GM19324 (cell line): Measurements from ENCODE around the gene SLIT1.

Experiments used
- ATAC-seq: cut with Tn5 transposase; IDR thresholded peaks from one replicate; pipeline ENCODE4 v1.9.1; 2021; ENCODE audit warnings: mild to moderate bottlenecking, moderate library complexity; ENCODE audit not compliant: unreplicated experiment, low FRiP score

Gene SLIT1

DNA sequence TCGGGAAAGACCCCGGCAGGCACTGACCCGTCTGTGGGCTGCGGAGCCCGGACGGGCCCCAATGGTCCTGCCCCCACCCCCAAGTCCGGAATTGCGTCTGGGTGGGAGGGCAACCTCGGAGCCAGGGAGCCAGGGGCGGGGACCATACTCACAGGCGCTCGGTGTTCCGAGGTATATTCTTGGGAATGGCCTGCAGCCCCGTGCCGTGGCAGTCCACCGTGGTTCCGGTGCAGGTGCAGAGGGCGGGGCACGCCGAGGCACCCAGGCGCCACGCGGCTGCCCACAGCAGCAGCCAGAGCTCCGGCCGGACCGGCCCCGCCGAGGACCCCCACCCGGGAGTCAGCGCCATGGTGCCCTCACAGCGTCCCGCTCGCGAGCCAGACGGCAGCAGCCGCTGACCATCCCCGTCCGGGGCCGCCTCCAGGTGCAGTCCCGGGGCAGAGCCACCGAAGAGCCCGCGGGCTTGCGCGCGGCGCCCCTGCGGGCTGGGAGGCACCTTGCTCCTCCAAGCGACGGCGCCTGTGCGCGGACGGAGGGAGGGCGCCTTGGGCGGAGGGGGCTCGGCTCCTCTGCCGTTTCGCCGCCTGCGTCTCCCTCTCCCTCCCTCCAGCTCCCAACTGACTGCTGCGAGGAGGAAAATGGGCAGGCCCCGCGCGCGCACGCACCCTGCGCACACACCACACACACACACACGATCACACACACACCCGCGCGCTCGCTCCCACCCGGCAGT is at the start of gene SLIT1:
SLIT1 (minus strand) TSS at position 634 of the 733 bp plus-strand sequence; CDS start at position 349, 285 bp downstream.
- no peak for ATAC-seq

DNA sequence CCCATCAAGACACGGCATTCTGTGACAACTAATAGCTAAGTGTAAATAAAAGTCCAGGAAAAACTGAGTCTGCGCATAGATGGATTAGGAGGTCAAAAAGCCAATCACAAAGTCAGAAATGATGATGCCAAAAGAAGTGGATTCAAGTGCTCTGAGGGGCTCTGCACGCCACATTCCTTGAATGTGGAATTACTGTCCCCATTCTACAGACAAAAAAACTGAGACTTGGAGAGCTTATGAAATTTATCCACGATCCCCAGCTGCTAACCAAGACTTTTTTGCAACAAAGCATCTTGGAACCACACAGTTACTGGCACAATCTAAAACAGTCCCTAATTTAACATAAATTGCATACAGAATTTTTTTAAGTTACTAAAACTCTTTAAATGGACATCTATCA is 49.6 kb upstream of the SLIT1 start:
- no peak for ATAC-seq

- ATAC-seq, result no peak
Observed at GRCh38 chr10:97234400-97234799, 48.6 kb upstream of the SLIT1 start.

DNA sequence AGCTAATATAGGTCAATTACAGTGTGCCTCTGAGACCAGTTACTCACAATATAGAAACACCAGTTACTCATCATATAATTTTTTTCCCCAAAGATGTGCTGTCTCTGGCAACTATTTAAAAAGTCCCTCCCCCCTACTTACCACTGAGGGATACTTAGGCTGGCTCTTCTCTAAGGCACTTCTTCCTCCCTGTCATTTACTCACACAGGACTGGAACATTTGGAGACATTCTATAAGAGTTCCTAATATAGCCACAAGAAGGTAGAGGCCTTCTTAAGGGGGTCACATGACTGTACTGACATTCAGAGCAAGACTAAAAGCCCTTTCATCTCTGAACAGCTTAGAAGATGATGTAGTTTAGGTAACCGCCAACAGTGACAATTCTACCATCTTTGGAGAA is 44.4 kb upstream of the SLIT1 start:
- ATAC-seq, result no peak

GRCh38 chr10:97229322-97230015 is 43.7 kb upstream of the SLIT1 start:
- ATAC-seq, result no peak

- ATAC-seq, result no peak
Observed at GRCh38 chr10:97228775-97229157, 43.0 kb upstream of the SLIT1 start.

- ATAC-seq, result no peak
Observed at GRCh38 chr10:97228130-97228774, 42.5 kb upstream of the SLIT1 start.

DNA sequence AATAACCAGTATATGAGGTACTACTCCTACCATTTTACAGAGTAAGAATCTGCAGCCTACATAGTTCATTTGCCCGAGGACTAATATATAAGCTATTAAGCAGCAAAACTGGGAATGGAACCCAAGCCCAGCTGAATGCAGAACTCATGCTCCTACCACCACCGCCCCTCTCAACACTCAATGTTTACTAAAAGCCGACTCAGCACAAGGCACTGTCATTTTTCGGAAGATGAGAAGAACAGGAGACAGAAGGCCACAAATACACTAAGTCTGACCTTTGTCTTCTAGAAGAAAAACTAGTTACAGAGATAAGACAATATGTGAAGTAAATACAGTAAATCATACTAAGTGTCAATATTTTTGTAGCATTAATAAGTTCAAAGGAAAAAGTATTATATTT is 40.6 kb upstream of the SLIT1 start:
- no peak for ATAC-seq

DNA sequence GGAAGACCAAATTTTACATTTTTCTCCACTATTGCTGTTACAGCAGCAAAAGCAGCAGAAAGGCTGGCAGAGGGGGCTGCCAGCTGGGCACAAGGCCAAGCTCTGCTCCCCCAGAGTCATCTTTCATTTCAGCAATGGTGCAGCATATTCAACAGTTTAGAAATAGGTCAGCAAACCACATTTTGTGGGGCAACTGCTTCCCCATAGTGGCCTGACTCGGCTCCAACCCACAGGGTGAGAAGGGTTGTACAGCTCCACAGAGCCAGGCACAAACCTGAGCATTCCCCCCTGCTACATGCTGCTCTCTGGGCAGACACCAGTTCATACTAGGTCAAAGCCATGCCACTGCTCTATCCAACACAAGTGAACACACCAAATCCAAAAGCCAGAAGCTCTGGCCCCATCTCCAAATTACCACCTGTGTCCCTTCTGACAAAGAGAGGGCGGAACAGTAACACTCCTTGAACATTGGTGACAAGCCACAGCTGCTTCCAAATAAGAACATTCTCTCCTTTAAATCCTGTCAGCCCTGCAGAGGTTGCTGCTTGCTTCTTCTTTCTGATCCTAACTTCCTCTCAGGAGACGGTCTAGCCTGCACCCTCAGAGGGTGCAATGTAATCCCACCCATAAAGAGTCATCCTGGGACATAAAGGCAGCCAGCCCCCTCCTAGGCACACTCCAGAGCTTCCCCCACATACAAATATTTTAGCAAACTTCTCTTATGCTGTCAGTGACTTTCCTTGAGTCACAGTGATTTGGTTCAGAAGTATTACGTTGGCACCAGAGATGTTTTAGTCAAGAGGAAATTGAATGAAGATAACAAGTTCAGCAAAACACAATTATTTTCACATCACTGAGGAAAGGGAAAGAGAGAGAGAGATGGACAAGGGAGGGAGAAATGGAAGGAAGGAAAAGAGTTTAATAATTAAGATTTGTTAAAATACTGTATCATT is 39.0 kb upstream of the SLIT1 start:
- ATAC-seq, result no peak

GRCh38 chr10:97222326-97222961 is 36.7 kb upstream of the SLIT1 start:
- ATAC-seq, result no peak

DNA sequence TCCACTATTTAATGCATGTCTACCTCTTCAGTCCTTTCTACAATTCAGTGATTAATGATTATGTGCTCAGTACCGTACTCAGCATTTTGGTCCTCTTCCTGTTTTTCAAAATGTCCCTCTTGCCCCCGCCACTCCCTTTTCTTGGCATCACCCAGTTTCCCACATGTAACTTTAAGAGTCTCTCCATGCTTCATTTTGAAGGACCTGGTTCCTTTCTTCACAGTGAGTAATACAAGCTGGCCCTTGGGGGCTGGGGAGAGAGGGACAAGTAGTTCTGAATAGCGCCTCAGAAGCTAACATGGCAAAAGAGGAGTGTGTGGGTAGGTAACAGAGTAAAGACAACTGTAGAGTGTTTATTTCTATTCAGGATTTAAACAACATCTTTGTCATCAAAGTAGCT is 34.6 kb upstream of the SLIT1 start:
- no peak for ATAC-seq

GRCh38 chr10:97217299-97217698 is 31.5 kb upstream of the SLIT1 start:
- no peak for ATAC-seq

GRCh38 chr10:97215619-97216260 is 30.0 kb upstream of the SLIT1 start:
- ATAC-seq, result no peak

GRCh38 chr10:97213431-97213830 is 27.7 kb upstream of the SLIT1 start:
- no peak for ATAC-seq

DNA sequence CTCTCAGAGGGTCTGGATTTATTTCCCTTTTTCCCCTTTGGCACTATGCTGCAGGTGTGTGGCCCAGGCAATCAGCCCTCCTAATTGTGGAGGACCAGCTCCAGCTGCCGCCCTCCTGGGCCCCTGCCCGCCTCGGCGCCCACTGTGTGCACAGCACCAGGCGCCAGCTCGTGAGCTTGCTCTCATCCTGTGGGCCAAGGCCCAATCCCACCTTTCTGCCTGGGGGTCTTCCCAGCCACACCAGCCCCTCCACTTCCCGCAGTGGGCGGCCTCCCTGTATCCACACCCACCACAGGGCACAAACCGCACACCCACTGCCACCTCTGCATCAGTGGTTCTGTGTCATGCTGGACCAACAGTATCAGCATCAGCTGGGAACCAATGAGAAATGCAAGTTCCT is 25.5 kb upstream of the SLIT1 start:
- no peak for ATAC-seq

DNA sequence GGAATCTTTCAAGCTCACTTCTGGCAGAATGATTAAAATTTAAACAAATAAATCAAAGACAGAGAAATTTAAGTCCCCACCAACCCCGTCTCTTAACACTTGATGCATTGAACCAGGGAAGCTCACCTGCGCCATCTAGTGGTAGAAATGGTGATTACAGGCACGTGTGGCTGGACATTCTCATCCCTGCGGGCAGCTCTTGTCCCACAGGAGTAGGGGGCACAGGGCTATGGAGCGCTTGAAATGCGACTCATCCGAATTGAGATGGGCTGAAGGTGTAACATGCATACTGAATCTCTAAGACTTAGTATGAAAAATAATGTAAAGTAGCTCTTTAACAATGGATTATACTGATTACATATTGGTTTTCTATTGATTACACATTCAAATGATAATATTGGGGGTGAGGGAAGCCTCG is 24.8 kb upstream of the SLIT1 start:
- ATAC-seq, result no peak

GRCh38 chr10:97207756-97208346 is 22.1 kb upstream of the SLIT1 start:
- ATAC-seq, result no peak

GRCh38 chr10:97207131-97207530 is 21.4 kb upstream of the SLIT1 start:
- no peak for ATAC-seq
